AG09319 (cell line): ENCODE data around the gene ELOVL5.

Experiments used
- DNase-seq: peaks from one replicate; pipeline ENCODE4 v3.0.0-alpha.2; 2010; ENCODE audit warnings: low read depth; ENCODE audit errors: extremely low read depth
- CTCF ChIP-seq: IDR thresholded peaks from 2 replicates; pipeline ENCODE4 v1.5.1; 2011; ENCODE audit warnings: low read depth, mild to moderate bottlenecking, inconsistent platforms, low read length, moderate library complexity

Gene ELOVL5

GRCh38 chr6:53257533-53257932 lies 91.2 kb downstream of the ELOVL5 start:
- DNase-seq, result no peak
- TF ChIP-seq CTCF, result no peak

GRCh38 chr6:53257001-53257400 lies 91.7 kb downstream of the ELOVL5 start:
- DNase-seq, result no peak
- no peak for TF ChIP-seq CTCF

- no peak for DNase-seq
- no peak for TF ChIP-seq CTCF
Observed at GRCh38 chr6:53252177-53252692, 96.5 kb downstream of the ELOVL5 start.

- no peak for DNase-seq
Observed at GRCh38 chr6:53251033-53251672, 97.6 kb downstream of the ELOVL5 start.

GRCh38 chr6:53250176-53251032 lies 98.3 kb downstream of the ELOVL5 start:
- DNase-seq, result no peak
- TF ChIP-seq CTCF, result no peak

More at GRCh38 chr6:53251033-53251672, 97.6 kb downstream of the ELOVL5 start:
- no peak for TF ChIP-seq CTCF

- DNase-seq, result no peak
- TF ChIP-seq CTCF, result no peak
Observed at GRCh38 chr6:53246924-53247323, 101.8 kb downstream of the ELOVL5 start.

- no peak for TF ChIP-seq CTCF
- DNase-seq, result no peak
Observed at GRCh38 chr6:53244958-53245357, 103.8 kb downstream of the ELOVL5 start.
